GM21381 (cell line): ENCODE results near the gene ABCA2.

Experiments
- ATAC-seq: cut with Tn5 transposase; IDR thresholded peaks from one replicate; pipeline ENCODE4 v1.9.1; 2021; ENCODE audit warnings: mild to moderate bottlenecking, moderate library complexity; ENCODE audit not compliant: unreplicated experiment

Gene ABCA2

GRCh38 chr9:137001857-137002645 is 26.0 kb downstream of the ABCA2 start:
- ATAC-seq: no peak

- ATAC-seq: peak; percentile 81
These were observed 27.7 kb downstream of the ABCA2 start for GRCh38 chr9:137000177-137000930.

- ATAC-seq: no peak
These were observed 30.2 kb downstream of the ABCA2 start for GRCh38 chr9:136997830-136998234.

- no peak for ATAC-seq
These were observed 30.7 kb downstream of the ABCA2 start for GRCh38 chr9:136997371-136997770.

- ATAC-seq: no peak
These were observed 31.4 kb downstream of the ABCA2 start, which contains the start of gene CLIC3 for GRCh38 chr9:136996361-136997292. Gene CLIC3, minus strand, starts transcription at chr9:136996568. Its CDS starts 25 bp downstream, at chr9:136996543.

- no peak for ATAC-seq
These were observed 32.2 kb downstream of the ABCA2 start for GRCh38 chr9:136995772-136996311.

- ATAC-seq: no peak
These were observed 32.7 kb downstream of the ABCA2 start for GRCh38 chr9:136995362-136995761.

- ATAC-seq: no peak
These were observed 33.2 kb downstream of the ABCA2 start for GRCh38 chr9:136994888-136995230.

GRCh38 chr9:136994180-136994887 is 33.7 kb downstream of the ABCA2 start:
- ATAC-seq: no peak

GRCh38 chr9:136992819-136993369 is 35.1 kb downstream of the ABCA2 start:
- no peak for ATAC-seq

GRCh38 chr9:136991993-136992818 is 35.8 kb downstream of the ABCA2 start, which contains the start of gene PAXX:
Gene PAXX, plus strand, starts transcription at chr9:136992422. Its CDS starts 22 bp downstream, at chr9:136992444.
- peak; percentile 78 for ATAC-seq

- no peak for ATAC-seq
These were observed 37.7 kb downstream of the ABCA2 start for GRCh38 chr9:136990242-136990911.

GRCh38 chr9:136988872-136989271 is 39.2 kb downstream of the ABCA2 start:
- no peak for ATAC-seq

- ATAC-seq: no peak
These were observed 42.2 kb downstream of the ABCA2 start for GRCh38 chr9:136985853-136986252.

GRCh38 chr9:136985027-136985602 is 42.9 kb downstream of the ABCA2 start:
- ATAC-seq: no peak

GRCh38 chr9:136984464-136985026 is 43.5 kb downstream of the ABCA2 start:
- no peak for ATAC-seq

GRCh38 chr9:136983656-136984314 is 44.3 kb downstream of the ABCA2 start:
- no peak for ATAC-seq
